A172 (cell line): ENCODE data around the gene HOXD11. TPM values are rescaled to one million over a fixed set of nuclear protein-coding genes. Genes with fewer than 3 reads are reported as not detected.

Source experiments
- DNase-seq: peaks from one replicate; pipeline ENCODE4 v3.0.0-alpha.2; 2015; ENCODE audit warnings: low spot score
- total RNA-seq: library from RNA; depleted of rRNA; stranded (reverse); fragments of >200 nt; shearing (Covaris generic); gene quantifications from 2 replicates; pipeline ENCODE4 v1.2.3, GENCODE V29; 2014; rRNA removed

The HOXD11 gene
- 17.3 and 23.9 TPM in 2 replicates for total RNA-seq

DNA sequence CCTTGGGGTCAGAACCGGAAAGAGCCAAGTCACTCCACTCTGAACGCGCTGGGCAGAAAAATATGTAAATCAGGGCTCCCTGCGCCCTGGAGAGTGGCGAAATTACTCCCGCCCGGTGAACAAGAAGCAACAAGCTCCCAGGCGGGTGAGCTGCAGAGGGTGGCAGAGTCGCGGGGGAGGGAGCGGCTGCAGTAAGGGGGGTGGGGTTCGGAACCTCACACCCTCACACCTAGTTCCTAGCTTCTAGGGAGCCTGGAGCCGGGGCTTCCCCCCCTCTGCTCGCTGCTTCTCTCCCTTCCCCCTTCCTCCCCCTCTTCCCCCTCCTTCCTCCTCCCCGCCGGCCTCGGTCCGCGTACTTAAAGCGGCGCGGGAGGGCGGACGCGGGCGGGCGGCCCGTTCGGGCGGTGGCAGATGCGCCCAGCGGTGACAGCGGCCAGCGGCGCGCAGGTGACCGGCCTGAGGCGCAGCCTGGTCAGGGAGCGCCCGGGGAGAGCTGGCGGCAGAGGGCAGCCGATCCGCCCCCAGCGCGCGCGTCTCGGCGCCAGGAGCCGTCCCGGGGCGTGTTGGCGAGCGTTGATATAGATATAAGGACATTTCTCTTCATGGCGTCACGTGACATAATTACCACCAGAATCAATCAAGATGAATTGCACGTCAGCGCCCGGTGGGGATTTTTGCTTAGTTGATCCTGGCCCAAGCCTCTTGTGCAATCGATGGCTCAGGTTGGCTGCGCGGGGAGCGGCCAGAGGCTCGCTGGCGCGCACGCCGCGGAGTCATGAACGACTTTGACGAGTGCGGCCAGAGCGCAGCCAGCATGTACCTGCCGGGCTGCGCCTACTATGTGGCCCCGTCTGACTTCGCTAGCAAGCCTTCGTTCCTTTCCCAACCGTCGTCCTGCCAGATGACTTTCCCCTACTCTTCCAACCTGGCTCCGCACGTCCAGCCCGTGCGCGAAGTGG, at the start of gene HOXD11:
TSS of gene HOXD11 (plus strand) at position 700 of the 959 bp plus-strand sequence. CDS start at position 776, 76 bp downstream.
- peak; percentile 76 for DNase-seq

DNA sequence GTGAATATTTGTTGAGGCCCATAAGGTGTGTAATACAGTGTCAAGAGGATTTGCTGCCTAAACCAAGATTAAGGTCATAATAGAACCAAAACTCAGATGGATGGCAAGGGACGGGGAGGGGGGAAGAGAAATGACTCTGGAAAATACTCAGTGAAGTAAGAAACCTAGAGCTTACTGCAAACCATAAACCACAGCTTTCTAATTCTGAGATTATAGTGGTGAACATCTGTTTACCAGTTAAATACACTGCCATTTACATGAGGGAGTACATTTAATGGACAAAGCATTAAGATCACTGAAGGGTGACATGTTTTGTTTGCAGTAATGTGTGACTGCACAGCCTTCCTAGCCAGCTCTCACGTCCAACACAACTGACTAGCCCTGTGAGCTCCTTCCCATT, 43.1 kb upstream of the HOXD11 start:
- no peak for DNase-seq

DNA sequence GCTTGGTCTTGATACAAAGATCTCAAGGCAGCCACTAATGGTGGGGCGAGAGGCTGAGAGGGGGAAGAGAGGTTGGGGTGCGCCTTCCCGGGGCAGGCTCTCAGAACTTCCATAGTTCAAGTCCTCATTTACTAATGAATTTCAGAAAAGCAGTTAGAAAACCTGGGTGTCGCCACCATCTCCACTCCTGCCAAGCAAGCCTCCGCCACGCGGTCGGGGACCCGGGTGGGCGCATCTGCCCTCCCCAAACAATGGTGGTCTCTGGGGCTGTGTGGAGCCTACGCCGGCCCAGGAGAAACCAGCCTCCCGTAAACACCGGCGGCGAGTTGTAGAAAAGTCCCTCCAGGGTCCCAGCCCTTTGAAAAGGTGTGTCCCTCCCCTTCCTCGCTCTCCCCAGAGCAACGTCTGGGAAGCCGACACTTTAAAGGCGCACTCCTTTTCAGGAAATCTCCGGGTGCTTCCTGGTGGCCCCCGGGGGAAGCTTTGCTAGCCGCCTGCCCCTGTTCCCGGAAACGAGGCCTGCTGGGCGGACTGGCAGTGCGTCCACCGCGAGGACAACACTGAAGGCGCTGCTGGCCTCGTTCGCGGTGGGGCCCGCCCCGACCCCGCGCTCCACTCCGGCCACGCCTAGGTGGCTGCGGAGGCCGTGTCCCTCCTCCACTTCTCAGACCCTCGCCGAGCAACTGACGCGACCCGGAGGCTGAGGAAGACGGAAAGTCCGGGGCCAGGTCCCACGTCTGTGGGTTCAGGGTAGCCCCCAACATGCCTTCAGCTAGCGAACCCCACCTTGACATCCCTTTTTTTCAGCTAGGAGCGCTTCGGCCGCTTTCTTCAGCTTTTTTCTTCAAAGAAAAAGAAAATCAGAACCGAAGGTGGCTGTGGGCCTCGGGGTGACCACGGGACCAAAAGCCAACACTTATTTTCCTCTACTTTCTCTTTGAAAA, 40.2 kb upstream of the HOXD11 start:
- DNase-seq: no peak

DNA sequence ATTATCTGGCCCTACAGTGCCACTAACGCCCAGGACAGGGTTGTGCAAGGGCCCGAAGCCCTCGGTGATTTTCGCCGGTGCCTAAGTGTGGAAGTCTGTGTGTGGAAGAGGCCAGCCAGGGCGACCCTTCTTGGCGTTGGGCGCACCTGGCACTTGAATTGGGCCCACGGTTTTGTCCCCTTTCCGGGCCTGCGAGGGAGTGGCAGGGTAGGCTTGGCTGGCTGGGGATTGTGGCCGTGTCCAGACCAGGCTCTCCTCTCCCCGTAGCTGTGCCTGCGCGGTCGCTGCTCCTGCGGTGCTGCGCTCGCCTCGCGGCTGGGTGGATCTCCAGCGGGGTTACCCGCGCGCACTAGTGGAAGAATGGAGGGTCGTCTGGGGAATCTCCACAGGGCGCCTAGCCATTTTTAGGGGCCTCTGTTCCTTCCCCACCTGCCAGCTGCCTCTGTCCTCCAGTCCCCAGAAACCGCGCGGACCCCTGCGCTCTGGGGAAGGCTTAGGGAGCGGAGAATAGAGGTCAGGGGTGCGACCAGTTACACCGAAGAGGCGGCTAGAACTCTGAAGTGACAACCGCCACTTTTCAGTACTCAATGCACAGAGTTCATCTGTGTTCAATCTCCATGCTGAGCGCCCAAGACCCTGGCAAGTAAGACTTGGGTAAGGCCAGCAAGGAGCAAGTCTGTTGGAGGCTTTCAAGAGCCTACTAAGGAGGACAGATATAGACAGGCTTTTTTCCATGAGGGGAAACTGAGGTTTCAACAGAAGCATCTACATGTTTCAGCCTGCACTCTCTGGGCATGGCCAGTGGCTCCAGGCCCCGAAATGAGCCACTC, 39.3 kb upstream of the HOXD11 start:
- DNase-seq: no peak

DNA sequence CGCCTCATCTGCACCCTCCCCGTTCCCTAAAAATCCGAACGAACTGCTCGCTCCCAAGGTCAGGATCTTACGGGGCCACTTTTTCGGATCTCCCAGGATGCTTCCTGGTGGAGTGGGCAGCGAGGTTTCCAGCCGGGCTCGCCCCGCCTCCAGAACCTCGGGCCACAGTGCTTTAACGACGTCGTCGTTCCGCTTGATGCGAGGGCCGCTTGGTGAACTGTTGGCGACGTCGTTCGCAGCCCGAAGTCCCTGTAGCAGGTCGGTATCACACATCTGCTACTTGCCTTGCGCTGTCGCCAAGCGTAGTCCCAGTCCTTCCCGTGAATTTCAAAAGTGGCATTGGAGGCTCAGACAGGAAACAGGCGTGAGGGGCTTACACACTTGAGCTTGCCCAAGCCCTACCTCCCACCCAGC, 38.7 kb upstream of the HOXD11 start:
- DNase-seq: no peak

DNA sequence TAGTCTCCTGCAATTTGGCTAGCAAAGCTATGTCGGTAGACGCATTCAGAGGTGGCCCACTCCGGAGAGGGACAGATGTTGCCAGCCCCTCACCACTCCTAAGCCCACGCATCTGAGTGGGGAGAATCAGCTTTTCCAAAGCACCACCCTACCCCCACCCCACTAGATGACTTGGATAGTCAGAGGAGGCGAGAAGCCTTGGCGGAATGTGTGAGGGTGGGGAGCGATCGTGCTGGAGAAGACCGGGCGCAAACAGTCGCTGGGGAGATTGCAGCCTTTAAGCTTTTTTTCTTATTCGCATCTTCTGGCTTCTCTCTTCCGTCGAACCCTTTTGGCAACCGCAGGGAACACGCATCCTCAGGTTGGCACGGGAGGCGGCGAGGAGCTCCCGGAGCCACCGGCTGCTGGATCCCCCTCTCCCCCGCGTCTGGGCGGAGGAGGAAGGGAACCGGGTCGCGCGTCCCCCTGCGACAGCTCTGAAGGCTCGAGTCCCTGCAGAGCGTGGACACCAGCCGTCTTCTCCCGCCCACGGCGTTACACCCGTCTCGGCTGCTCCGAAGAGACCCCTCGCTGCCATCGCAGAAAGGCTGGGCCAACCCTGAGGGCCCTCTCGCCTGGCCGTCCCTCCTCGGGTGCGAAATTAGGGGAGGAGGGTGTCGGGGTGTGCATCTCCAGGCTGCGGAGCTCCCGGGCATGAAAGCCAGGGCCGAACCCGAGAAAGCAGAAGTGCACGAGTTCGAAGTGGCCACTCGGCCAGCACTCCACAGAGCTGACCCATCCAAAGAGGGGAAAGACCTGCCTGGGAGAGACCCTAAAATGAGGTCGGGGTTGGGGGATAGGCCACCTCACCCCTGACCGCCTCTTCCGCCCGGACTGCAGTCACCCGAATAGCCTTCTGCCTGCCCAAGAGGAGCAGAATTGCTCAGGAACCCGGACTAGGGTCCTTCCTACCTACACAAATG, 35.5 kb upstream of the HOXD11 start:
- DNase-seq: no peak

DNA sequence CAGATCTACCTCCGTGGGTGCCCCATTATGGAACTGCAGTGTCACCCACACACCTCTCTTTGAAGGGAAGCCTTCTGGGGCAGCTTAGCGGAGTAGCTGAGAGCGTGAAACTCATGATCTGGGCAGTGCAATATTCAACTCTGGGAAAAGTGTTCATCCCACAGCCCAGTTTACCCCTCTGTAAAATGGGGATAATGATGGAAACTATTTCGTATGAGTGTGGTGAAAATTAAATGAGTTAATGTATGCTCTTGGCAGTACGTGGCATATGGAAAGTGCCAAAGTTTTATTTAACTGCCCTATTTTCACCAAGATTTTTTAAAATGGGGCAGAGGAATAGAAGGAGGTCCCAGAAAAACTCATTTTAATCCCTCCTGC, 34.8 kb upstream of the HOXD11 start:
- no peak for DNase-seq

DNA sequence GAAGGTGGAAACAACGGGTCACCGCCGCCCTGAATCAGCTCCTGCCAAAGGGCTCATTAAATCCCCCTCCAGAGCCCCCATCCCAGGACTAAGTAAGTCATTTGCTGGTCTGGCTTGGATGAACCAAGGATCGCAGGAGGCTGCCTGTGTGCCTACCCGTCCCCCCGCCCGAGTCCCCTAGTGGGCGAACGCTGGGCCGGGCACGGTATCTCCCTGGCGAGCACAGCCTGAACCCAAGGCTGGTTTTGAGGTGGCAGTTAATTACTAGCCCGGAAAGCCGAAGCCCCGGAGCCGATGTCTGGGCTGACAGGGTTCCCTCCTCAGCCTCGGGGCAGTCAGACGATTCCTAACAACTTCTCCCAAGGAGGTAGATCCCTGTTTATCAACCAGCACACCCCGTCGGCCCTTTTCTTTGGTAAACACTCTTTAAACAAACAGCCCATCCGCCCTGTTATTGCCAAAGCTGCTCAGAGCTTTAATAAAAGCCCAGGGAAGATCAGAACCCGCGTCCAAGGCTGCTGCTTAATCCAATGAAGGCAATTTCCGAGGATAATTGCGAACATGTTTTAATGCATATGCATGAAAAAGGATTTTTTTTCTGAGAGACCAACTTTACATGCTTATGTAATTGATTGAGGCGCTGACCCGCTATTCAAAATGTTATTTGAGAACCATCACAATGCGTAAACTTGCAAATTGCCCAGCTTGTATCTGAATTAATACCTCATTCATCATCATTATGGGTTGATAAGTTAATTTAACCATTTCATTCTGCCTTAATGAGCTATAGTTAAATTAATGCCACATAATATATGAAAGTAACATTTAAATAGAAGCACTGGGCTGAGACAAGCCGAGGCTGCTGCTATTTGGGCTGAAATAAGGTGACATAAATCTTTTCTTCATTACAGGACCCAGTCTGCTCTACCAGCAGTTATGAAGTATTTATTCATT, 33.9 kb upstream of the HOXD11 start:
- DNase-seq: no peak

DNA sequence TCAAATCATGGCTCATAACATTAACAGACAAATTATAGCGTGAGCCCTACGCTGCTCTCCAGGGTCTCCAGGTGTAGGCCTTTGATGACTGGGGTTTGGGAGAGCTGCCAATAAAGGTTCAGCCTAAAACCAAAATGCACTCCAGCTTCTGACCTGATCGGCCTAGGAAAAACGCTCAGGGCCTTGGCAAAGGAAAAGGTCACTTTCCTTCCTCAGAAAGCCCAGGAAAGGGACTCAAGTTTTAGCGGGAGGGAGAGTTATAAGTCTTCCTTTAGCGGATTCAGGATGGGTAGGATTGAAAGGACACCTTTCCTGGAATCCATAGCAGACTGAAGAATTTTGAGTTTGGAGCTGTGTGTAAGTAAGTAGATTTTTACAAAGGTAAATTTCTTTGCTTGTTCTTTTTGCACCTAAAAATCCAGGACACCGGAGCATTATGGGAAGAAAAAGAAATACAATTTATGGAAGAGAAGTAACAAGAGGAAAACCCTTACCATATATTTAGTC, 32.1 kb upstream of the HOXD11 start:
- no peak for DNase-seq

DNA sequence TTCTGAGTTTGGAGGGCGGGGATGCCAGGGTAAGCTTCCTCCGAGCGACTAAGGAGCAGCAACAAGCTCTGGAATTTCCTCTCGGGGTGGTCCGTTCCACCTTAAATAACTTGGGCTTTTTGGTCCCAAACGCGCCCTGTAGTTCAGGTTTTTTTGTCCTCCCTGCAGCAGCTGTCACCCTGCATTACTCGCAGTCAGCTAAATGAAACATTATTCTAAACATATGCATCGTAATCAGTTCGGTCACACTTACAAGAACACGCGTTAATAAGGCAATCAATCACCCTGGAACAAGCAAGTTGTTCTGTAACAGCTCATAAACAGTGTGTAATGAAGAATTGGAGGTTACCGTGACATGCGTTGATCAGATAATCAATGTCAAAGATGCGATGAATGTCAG, 31.6 kb upstream of the HOXD11 start:
- DNase-seq: no peak

DNA sequence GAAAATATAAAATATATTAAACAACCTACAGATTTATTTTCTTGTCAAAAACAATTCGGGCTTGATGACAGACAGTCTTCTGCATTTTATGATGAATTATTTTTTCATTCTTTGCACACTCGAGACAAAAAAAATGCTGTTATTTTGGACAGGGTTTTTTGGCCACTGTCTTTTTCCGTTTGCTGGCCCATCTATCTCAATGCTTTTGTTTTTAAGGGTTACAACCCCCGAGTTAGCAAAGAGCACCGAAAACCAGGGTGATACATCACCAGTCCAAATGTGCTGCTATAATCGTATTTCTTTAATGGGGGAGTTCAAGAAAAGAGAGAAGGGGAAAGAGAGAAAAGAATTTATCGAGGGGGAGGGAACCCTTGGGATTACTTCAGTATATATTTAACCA, 31.0 kb upstream of the HOXD11 start:
- DNase-seq: no peak

DNA sequence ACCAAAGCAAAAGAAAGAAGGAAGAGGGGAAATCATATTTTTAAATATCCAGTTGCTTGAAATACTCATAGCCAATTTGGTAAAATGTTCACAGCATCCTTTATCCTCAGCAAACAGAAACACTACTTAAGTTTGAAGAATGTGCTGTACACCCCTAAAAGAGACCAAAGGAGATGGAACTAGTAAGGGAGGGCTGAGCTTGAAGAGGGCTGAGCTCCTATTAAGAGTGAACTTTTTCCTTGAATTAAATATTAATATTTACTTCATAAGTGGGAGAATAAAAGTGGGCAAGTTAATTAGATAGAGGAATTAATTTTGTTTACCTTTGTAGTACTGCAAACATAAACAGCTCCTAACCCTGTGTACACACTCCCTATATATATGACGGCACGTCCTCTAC, 30.3 kb upstream of the HOXD11 start:
- no peak for DNase-seq

DNA sequence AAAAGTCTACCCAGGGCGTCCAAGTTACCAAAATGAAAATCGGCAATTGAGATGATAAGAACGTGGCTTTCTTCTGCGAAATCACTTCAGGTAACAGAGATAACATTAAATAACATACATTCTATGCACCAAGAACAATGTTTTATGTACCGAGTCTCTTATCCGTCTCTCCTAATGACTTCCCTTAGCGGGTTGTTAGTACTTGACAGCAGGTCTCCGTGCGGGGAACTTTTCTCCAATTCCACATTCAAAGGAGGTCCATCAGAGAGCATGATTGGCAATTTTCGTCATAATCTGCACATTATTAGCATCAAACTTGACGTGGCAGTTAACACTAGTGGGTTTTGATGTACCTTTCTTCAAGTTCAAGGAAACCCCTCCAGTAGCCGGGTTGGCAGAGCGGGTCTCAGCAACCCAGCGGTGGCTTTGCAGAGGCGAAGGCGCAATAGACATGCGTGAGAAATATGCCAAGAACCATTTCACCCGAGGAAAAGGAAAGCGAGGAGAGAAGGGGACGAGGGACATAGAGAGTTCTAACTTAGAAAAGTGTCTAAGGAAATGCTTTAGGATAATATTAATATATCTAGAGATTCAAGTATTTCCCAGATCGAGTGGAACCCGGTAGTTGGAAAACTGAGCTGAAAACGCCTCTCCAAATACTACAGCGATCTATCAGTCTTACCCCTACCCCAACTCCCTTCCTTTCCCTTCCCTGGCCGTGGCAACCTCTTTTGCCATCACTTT, 28.4 kb upstream of the HOXD11 start:
- DNase-seq: no peak

DNA sequence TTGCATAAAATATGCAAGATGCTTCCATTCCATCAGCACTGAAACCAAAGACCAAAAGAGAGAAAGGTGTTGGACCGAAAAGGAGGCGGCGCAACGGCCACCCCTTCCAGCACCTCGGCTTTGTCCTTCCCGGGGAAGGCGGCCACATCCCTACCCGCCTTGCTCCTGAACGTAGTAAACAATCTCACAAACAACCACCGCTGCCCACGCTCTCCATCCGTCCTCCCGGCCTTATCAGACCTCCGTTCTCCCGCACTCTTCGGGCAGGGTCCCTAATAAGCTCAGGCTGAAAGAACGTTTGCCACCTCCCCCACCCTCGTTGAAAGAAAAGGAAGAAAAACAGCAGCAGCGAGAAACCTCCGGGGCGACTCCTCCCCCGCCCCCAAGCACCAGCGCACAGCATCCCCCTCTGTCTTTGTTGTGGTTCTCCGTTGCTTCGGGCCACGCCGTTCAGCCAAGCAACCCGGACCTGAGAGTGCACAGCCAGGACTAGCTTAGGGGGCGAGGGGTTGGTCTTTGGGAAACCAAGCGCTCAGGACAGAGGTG, 27.7 kb upstream of the HOXD11 start:
- no peak for DNase-seq

DNA sequence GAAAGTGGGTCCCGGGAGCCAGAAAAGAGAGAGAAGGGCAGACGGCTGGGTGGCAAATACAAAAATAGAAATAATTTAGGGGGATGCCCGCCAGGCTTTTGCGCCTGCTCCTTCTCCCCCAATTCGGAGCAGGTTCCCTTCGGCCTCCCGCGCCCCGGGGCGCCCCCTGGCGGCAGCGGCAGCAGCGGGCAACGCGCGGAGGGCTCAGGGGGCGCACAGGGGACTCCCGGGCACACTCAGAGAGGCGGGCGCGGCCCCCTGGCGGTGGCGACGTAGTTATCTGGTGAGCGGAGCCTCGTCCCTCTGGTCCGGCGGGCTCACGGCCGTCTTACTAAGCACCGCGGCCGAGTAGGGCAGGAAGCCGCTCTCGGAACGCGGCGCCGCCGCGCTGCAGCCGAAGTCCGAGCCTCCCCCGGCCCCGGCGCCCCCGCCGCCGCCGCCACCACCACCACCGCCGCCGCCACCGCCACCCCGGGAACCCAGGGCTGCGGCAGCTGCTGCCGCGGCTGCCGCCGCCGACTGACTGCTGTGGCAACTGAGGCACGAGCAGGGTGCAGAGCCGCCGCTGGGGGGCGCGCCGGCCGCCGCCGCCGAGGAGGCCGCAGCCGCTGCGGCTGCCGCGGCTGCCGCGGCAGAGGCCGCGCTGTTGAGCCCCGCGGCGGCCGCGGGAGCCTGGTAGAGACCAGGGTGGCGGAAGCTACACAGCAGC, 27.1 kb upstream of the HOXD11 start:
- peak; percentile 78 for DNase-seq

DNA sequence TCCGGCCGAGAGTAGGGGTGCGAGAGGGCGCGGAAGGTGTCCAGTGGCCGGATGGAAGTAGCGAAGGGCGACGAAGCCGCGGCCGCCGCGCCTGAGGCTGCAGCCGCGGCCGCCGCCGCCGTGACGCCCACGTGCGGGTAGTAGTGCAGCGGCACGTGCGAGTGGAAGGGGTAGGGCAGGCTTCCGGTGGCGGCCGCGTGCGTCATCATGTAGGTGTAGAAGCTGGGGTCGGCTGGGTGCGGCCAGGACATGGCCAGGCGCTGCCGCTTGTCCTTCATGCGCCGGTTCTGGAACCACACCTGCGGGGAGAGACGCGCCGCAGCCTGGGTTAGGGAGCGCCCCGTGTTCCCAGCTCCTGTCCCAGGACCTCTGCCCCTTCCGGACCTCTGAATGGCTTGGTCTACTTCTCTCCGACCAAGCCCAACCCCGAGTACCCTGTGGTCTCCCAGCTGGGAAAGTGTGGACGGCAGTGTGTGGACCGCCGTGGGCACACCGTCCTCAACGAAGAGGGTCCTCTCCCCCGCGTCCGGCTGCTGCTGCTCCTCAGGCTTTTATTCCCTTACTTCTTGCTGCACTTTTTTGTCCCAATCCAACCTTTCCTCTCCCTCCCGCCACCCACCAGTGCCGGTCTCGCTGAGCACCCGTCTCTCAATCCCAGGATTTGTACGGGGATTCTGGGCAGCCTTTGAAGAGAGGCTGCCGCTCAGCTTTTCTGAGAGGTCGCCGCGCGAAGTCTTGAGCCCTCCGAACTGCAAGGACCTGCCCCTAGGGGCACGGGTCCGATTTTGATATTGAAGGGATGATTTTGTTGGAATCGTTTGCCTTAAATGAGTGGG, 26.3 kb upstream of the HOXD11 start:
- DNase-seq: no peak
